ENCODE results near the gene PIK3R3.

Gene PIK3R3

GRCh38 chr1:46130606-46131005, 1.8 kb downstream of the PIK3R3 start:
- no peak overlapping the region for H2BK12ac ChIP-seq (ENCODE audit: low read length in 2 of 2)
- H2AFZ ChIP-seq (ENCODE audit: low read depth, low read length): no peak overlapping the region
- H2BK15ac ChIP-seq (ENCODE audit: low read depth, poor library complexity, severe bottlenecking): no peak overlapping the region
- H4K91ac ChIP-seq (ENCODE audit: low read length): no peak overlapping the region
- H3K27ac ChIP-seq (ENCODE audit: low read length, poor library complexity, severe bottlenecking): no peak overlapping the region
- H2BK5ac ChIP-seq (ENCODE audit: low read depth, low read length, poor library complexity, severe bottlenecking): no peak overlapping the region
- no peak overlapping the region for H3K14ac ChIP-seq (ENCODE audit: low read length in 2 of 2)
- peaks cover 0 to 4% of the 10 kb centered on the region in 2 experiments for H3K27me3 ChIP-seq (ENCODE audit: control insufficient read depth in 1 of 2, insufficient read depth in 1 of 2, low read length in 2 of 2)
- 1% methylated on average over 4 of the region's 5 CpGs for WGBS
- H3K9me3 ChIP-seq (ENCODE audit: control insufficient read depth, low read length): no peaks in the 10 kb centered on the region
- peak overlapping the region; percentile 99 for H3K9ac ChIP-seq (ENCODE audit: low read length)
- H2BK120ac ChIP-seq (ENCODE audit: low read depth, low read length): no peak overlapping the region
- H2AK5ac ChIP-seq (ENCODE audit: low read length, severe bottlenecking): no peak overlapping the region
- no peak overlapping the region for H4K8ac ChIP-seq (ENCODE audit: low read length)
- H3K18ac ChIP-seq (ENCODE audit: low read depth in 1 of 2, low read length in 2 of 2): no peak overlapping the region
- DNase-seq: peak; percentile 10
- no peak overlapping the region for H3K4ac ChIP-seq (ENCODE audit: low read depth in 1 of 2, low read length in 2 of 2)
- H3K79me1 ChIP-seq (replicated peaks; ENCODE audit: low read length, poor library complexity, severe bottlenecking): no peaks in the 10 kb centered on the region
- peaks cover 6% of the 10 kb centered on the region for H3K4me1 ChIP-seq (ENCODE audit: control insufficient read depth, insufficient read depth, low read depth, low read length)
- peak overlapping the region; percentile 14 for H3K4me2 ChIP-seq (ENCODE audit: low read length, poor library complexity, severe bottlenecking)
- H3K23ac ChIP-seq (ENCODE audit: low read length in 2 of 2): no peak overlapping the region
- H3K4me3 ChIP-seq (ENCODE audit: insufficient read depth in 1 of 2, low read depth in 1 of 2, low read length in 2 of 2): peak overlapping the region; percentile 44 to 92
- no peaks in the 10 kb centered on the region for H3K36me3 ChIP-seq (ENCODE audit: control insufficient read depth in 1 of 2, insufficient read depth in 2 of 2, low read depth in 1 of 2, low read length in 2 of 2)

- Histone ChIP-seq H3K79me1 (replicated peaks; ENCODE audit: low read length, poor library complexity, severe bottlenecking) (no peaks in the 10 kb centered on the region), H3K23ac (ENCODE audit: low read length in 2 of 2) (no peak overlapping the region), H2AK5ac (ENCODE audit: low read length, severe bottlenecking) (no peak overlapping the region), H2BK5ac (ENCODE audit: low read depth, low read length, poor library complexity, severe bottlenecking) (no peak overlapping the region), H3K4me1 (ENCODE audit: control insufficient read depth, insufficient read depth, low read depth, low read length) (peaks cover 6% of the 10 kb centered on the region), H3K4me2 (ENCODE audit: low read length, poor library complexity, severe bottlenecking) (no peak overlapping the region), H3K27ac (ENCODE audit: low read length, poor library complexity, severe bottlenecking) (no peak overlapping the region), H3K9me3 (ENCODE audit: control insufficient read depth, low read length) (no peaks in the 10 kb centered on the region), H2BK120ac (ENCODE audit: low read depth, low read length) (no peak overlapping the region), H3K36me3 (ENCODE audit: control insufficient read depth in 1 of 2, insufficient read depth in 2 of 2, low read depth in 1 of 2, low read length in 2 of 2) (no peaks in the 10 kb centered on the region), H3K18ac (ENCODE audit: low read depth in 1 of 2, low read length in 2 of 2) (no peak overlapping the region), H2BK12ac (ENCODE audit: low read length in 2 of 2) (no peak overlapping the region), H3K9ac (ENCODE audit: low read length) (peak overlapping the region; percentile 99), H3K4me3 (ENCODE audit: insufficient read depth in 1 of 2, low read depth in 1 of 2, low read length in 2 of 2) (peak overlapping the region in 1 of 2 experiments; percentile 92), H2BK15ac (ENCODE audit: low read depth, poor library complexity, severe bottlenecking) (no peak overlapping the region), H4K91ac (ENCODE audit: low read length) (no peak overlapping the region), H3K14ac (ENCODE audit: low read length in 2 of 2) (no peak overlapping the region), H2AFZ (ENCODE audit: low read depth, low read length) (no peak overlapping the region), H4K8ac (ENCODE audit: low read length) (no peak overlapping the region), H3K4ac (ENCODE audit: low read depth in 1 of 2, low read length in 2 of 2) (no peak overlapping the region), H3K27me3 (ENCODE audit: control insufficient read depth in 1 of 2, insufficient read depth in 1 of 2, low read length in 2 of 2) (peaks cover 0 to 4% of the 10 kb centered on the region in 2 experiments)
- DNase-seq: peak; percentile 15
- no CpG with 5 or more reads among the region's 1 CpG for WGBS
Measured at GRCh38 chr1:46130121-46130520, 2.3 kb downstream of the PIK3R3 start.

- no peak overlapping the region for H3K4ac ChIP-seq (ENCODE audit: low read depth in 1 of 2, low read length in 2 of 2)
- H3K4me1 ChIP-seq (ENCODE audit: control insufficient read depth, insufficient read depth, low read depth, low read length): peaks cover 1% of the 10 kb centered on the region
- H3K4me3 ChIP-seq (ENCODE audit: insufficient read depth in 1 of 2, low read depth in 1 of 2, low read length in 2 of 2): no peak overlapping the region
- no peaks in the 10 kb centered on the region for H3K36me3 ChIP-seq (ENCODE audit: control insufficient read depth in 1 of 2, insufficient read depth in 2 of 2, low read depth in 1 of 2, low read length in 2 of 2)
- no peaks in the 10 kb centered on the region for H3K9me3 ChIP-seq (ENCODE audit: control insufficient read depth, low read length)
- H2BK15ac ChIP-seq (ENCODE audit: low read depth, poor library complexity, severe bottlenecking): no peak overlapping the region
- no peak overlapping the region for H3K9ac ChIP-seq (ENCODE audit: low read length)
- no CpG with 5 or more reads among the region's 3 CpGs for WGBS
- H2AK5ac ChIP-seq (ENCODE audit: low read length, severe bottlenecking): no peak overlapping the region
- H3K23ac ChIP-seq (ENCODE audit: low read length in 2 of 2): no peak overlapping the region
- no peak overlapping the region for H2BK120ac ChIP-seq (ENCODE audit: low read depth, low read length)
- no peak overlapping the region for H3K14ac ChIP-seq (ENCODE audit: low read length in 2 of 2)
- no peak overlapping the region for H4K8ac ChIP-seq (ENCODE audit: low read length)
- H2AFZ ChIP-seq (ENCODE audit: low read depth, low read length): no peak overlapping the region
- peaks cover 0 to 4% of the 10 kb centered on the region in 2 experiments for H3K27me3 ChIP-seq (ENCODE audit: control insufficient read depth in 1 of 2, insufficient read depth in 1 of 2, low read length in 2 of 2)
- no peak overlapping the region for H3K4me2 ChIP-seq (ENCODE audit: low read length, poor library complexity, severe bottlenecking)
- no peak for DNase-seq
- H3K27ac ChIP-seq (ENCODE audit: low read length, poor library complexity, severe bottlenecking): no peak overlapping the region
- no peak overlapping the region for H2BK5ac ChIP-seq (ENCODE audit: low read depth, low read length, poor library complexity, severe bottlenecking)
- H3K18ac ChIP-seq (ENCODE audit: low read depth in 1 of 2, low read length in 2 of 2): no peak overlapping the region
- peaks cover 1% of the 10 kb centered on the region for H3K79me1 ChIP-seq (replicated peaks; ENCODE audit: low read length, poor library complexity, severe bottlenecking)
- H2BK12ac ChIP-seq (ENCODE audit: low read length in 2 of 2): no peak overlapping the region
- H4K91ac ChIP-seq (ENCODE audit: low read length): no peak overlapping the region
Measured at GRCh38 chr1:46128344-46128743, 4.1 kb downstream of the PIK3R3 start.

- Histone ChIP-seq H3K4me1 (ENCODE audit: control insufficient read depth, insufficient read depth, low read depth, low read length) (peaks cover 3% of the 10 kb centered on the region), H3K4me2 (ENCODE audit: low read length, poor library complexity, severe bottlenecking) (no peak overlapping the region), H3K27ac (ENCODE audit: low read length, poor library complexity, severe bottlenecking) (no peak overlapping the region), H2AFZ (ENCODE audit: low read depth, low read length) (no peak overlapping the region), H4K8ac (ENCODE audit: low read length) (no peak overlapping the region), H3K4me3 (ENCODE audit: insufficient read depth in 1 of 2, low read depth in 1 of 2, low read length in 2 of 2) (no peak overlapping the region), H2BK5ac (ENCODE audit: low read depth, low read length, poor library complexity, severe bottlenecking) (no peak overlapping the region), H2AK5ac (ENCODE audit: low read length, severe bottlenecking) (no peak overlapping the region), H3K18ac (ENCODE audit: low read depth in 1 of 2, low read length in 2 of 2) (no peak overlapping the region), H2BK15ac (ENCODE audit: low read depth, poor library complexity, severe bottlenecking) (no peak overlapping the region), H3K79me1 (replicated peaks; ENCODE audit: low read length, poor library complexity, severe bottlenecking) (peaks cover 18% of the 10 kb centered on the region), H3K36me3 (ENCODE audit: control insufficient read depth in 1 of 2, insufficient read depth in 2 of 2, low read depth in 1 of 2, low read length in 2 of 2) (no peaks in the 10 kb centered on the region), H3K4ac (ENCODE audit: low read depth in 1 of 2, low read length in 2 of 2) (no peak overlapping the region), H2BK12ac (ENCODE audit: low read length in 2 of 2) (no peak overlapping the region), H3K23ac (ENCODE audit: low read length in 2 of 2) (no peak overlapping the region), H3K14ac (ENCODE audit: low read length in 2 of 2) (no peak overlapping the region), H2BK120ac (ENCODE audit: low read depth, low read length) (no peak overlapping the region), H4K91ac (ENCODE audit: low read length) (no peak overlapping the region), H3K9me3 (ENCODE audit: control insufficient read depth, low read length) (no peaks in the 10 kb centered on the region), H3K9ac (ENCODE audit: low read length) (no peak overlapping the region), H3K27me3 (ENCODE audit: control insufficient read depth in 1 of 2, insufficient read depth in 1 of 2, low read length in 2 of 2) (no peaks in the 10 kb centered on the region)
- no peak for DNase-seq
Measured at GRCh38 chr1:46118856-46119255, 13.6 kb downstream of the PIK3R3 start.

Measured in mesenchymal stem cell (in vitro differentiated cells and primary cell).